K562 (cell line): Measurements from ENCODE around the gene MTPN. TPM values are rescaled to one million over a fixed set of nuclear protein-coding genes. Genes with fewer than 3 reads are reported as not detected.

Source experiments
- ILF3 ChIP-seq: fragments of 450-650 bp; IDR thresholded peaks from 2 replicates; pipeline ENCODE4 v1.6.1; 2018; ENCODE audit warnings: antibody characterized with exemption, mild to moderate bottlenecking, moderate library complexity, borderline replicate concordance
- MAX ChIP-seq: sonication (generic); formaldehyde crosslinking; IDR thresholded peaks from 2 replicates; pipeline ENCODE4 v1.9.0; 2022; ENCODE audit warnings: mild to moderate bottlenecking, missing genetic modification reagents
- MYNN ChIP-seq, 2 experiments: sonication (generic); formaldehyde crosslinking in 1 of 2; IDR thresholded peaks; 2 replicates each; pipeline versions ENCODE4 v1.5.0 to v1.6.1; 2016 to 2020; ENCODE audit warnings: antibody characterized with exemption in 1 of 2, missing genetic modification reagents in 1 of 2
- NFIC ChIP-seq: fragments of 450-650 bp; IDR thresholded peaks from 2 replicates; pipeline ENCODE4 v1.6.1; 2017; ENCODE audit warnings: mild to moderate bottlenecking, inconsistent platforms
- NKRF ChIP-seq: fragments of 450-650 bp; IDR thresholded peaks from 2 replicates; pipeline ENCODE4 v1.6.1; 2016; ENCODE audit warnings: borderline replicate concordance
- SIRT6 ChIP-seq: IDR thresholded peaks from one replicate; pipeline ENCODE4 v1.6.1; 2012; ENCODE audit warnings: low read depth, mild to moderate bottlenecking, control low read depth, inconsistent platforms, low read length, moderate library complexity
- ZBTB11 ChIP-seq, 3 experiments: fragments of 200-800 bp in 1 of 3; fragments of 250-450 bp in 1 of 3; fragments of 450-650 bp in 1 of 3; sonication (Bioruptor Pico) in 1 of 3; sonication (Bioruptor generic) in 1 of 3; formaldehyde crosslinking in 1 of 3; IDR thresholded peaks; 2 replicates each; pipeline versions ENCODE4 v1.6.1 to v1.8.0; 2016 to 2022; ENCODE audit warnings: mild to moderate bottlenecking in 2 of 3, missing genetic modification characterization in 2 of 3, missing compliant biosample characterization in 1 of 3, moderate library complexity in 1 of 3
- ZBTB40 ChIP-seq, 2 experiments: fragments of 450-650 bp in 1 of 2; sonication (generic) in 1 of 2; formaldehyde crosslinking in 1 of 2; IDR thresholded peaks; 2 replicates each; pipeline versions ENCODE4 v1.7.1 to v1.9.0; 2016 to 2022; ENCODE audit warnings: inconsistent platforms in 1 of 2, mild to moderate bottlenecking in 1 of 2, missing genetic modification reagents in 1 of 2
- polyA plus RNA-seq, 8 experiments: library from polyadenylated mRNA; depleted of rRNA in 4 of 8; stranded (reverse) in 5 of 8; unstranded in 3 of 8; fragments of >200 nt; fragmentation: Nextera tagmentation in 2 of 8; fragmentation: Illumina TruSeq in 1 of 8; extraction: Ambion mirVana in 2 of 8; extraction: Trizol in 1 of 8; gene quantifications; 2 replicates each; pipeline versions ENCODE4 v1.2.1 to v1.2.3, GENCODE V29; 2011 to 2014; ENCODE audit warnings: inconsistent platforms in 1 of 8, missing spikeins in 1 of 8
- total RNA-seq, 7 experiments: library from RNA; depleted of rRNA in 6 of 7; stranded (reverse); fragments of >200 nt in 6 of 7; fragmentation: Illumina TruSeq in 2 of 7; extraction: Trizol in 2 of 7; gene quantifications; 2 replicates each; pipeline versions ENCODE4 v1.2.1 to v1.2.3, GENCODE V29; 2011 to 2021; ENCODE audit warnings: low replicate concordance in 1 of 7

The MTPN gene
- total and polyA plus RNA-seq, 9 of the 15 experiments (the other 6 are each of a cell fraction or from before 2014, with no cell fraction given): 68.5 to 261 (median 156) TPM

- TF ChIP-seq ZBTB40 (IDR thresholded peaks at IDR 0.05): peak; percentile 90
- TF ChIP-seq ZBTB40 (CRISPR knock-in tag; IDR thresholded peaks at IDR 0.05): peak; percentile 84
- 0 out of 2 replicates have a peak, but pooled peaks have one; percentile 40 for TF ChIP-seq NFIC
- no peak for TF ChIP-seq ZBTB11 (CRISPR knock-in tag; IDR thresholded peaks at IDR 0.05)
- TF ChIP-seq MAX (CRISPR knock-in tag): no peak
- TF ChIP-seq ILF3: no peak
- TF ChIP-seq MYNN (IDR thresholded peaks at IDR 0.05): no peak
- TF ChIP-seq MYNN (CRISPR knock-in tag; IDR thresholded peaks at IDR 0.05): no peak
- no peak for TF ChIP-seq NKRF
- TF ChIP-seq SIRT6: no peak
- TF ChIP-seq, all 486 proteins: peak for 2
These were observed 54.9 kb downstream of the MTPN start (continued) for GRCh38 chr7:135922263-135922662.
